Calu3 (cell line): ENCODE data around the gene ALDH6A1. TPM values are rescaled to one million over a fixed set of nuclear protein-coding genes. Genes with fewer than 3 reads are reported as not detected.

ENCODE experiments used
- BruUV-seq: library from RNA; stranded (reverse); fragments of 400-500 nt; replicated peaks from 2 replicates; lab custom pipeline; 2021; lab: Mats Ljungman, UMichigan
- CTCF ChIA-PET: fragments of 300-600 bp; sonication (Branson Sonifier 250); formaldehyde crosslinking; loops from one replicate; lab custom pipeline; 2022; ENCODE audit warnings: antibody characterized with exemption; lab: Charles Lee
- DNase-seq: peaks from one replicate; pipeline ENCODE4 v3.0.0; 2022
- H3K27ac Mint-ChIP-seq: one replicate; pipeline ENCODE4 v1.8.0; 2022; ENCODE audit warnings: mixed read lengths; ENCODE audit not compliant: unreplicated experiment
- H3K27me3 Mint-ChIP-seq: one replicate; pipeline ENCODE4 v1.8.0; 2022; ENCODE audit warnings: mixed read lengths; ENCODE audit not compliant: unreplicated experiment
- H3K36me3 Mint-ChIP-seq: one replicate; pipeline ENCODE4 v1.8.0; 2022; ENCODE audit warnings: mild to moderate bottlenecking, moderate library complexity, mixed read lengths; ENCODE audit not compliant: insufficient read depth, unreplicated experiment
- H3K4me1 Mint-ChIP-seq: one replicate; pipeline ENCODE4 v1.8.0; 2022; ENCODE audit warnings: mild to moderate bottlenecking, low read depth, mixed read lengths; ENCODE audit not compliant: unreplicated experiment
- H3K4me3 Mint-ChIP-seq: one replicate; pipeline ENCODE4 v1.8.0; 2022; ENCODE audit warnings: mild to moderate bottlenecking, low read depth, moderate library complexity, mixed read lengths; ENCODE audit not compliant: unreplicated experiment
- H3K9me3 Mint-ChIP-seq: one replicate; pipeline ENCODE4 v1.8.0; 2022; ENCODE audit warnings: low read depth, mixed read lengths; ENCODE audit not compliant: unreplicated experiment
- CTCF ChIP-seq: fragments of 200-600 bp; IDR thresholded peaks from one replicate; pipeline ENCODE4 v1.8.0; 2022; ENCODE audit warnings: antibody characterized with exemption; ENCODE audit not compliant: unreplicated experiment
- intact Hi-C: fragments of 100-400 bp; cut with micrococcal nuclease; formaldehyde crosslinking; loops from one replicate; pipeline ENCODE4 v1.10.0; 2022; ENCODE audit not compliant: unreplicated experiment
- total RNA-seq: library from RNA; stranded (reverse); gene quantifications from 2 replicates; pipeline ENCODE4 v1.2.3, GENCODE V29; 2022

The ALDH6A1 gene
- total RNA-seq, 1 experiment from 2014 or later, result 17.2 TPM

GRCh38 chr14:74085047-74085637 is 889 bp upstream of the ALDH6A1 start:
- intact Hi-C loops, result no loop called here
- no peak for DNase-seq
- CTCF ChIA-PET, result interaction anchor here (1.1 kb wide), 1 partner anchor 293 kb away, joined by 3 read pairs; no protein-coding TSS in a partner anchor
- Mint-ChIP-seq H3K4me1 (peaks cover 16% of the 10 kb centered on the region), H3K27me3 (no peaks in the 10 kb centered on the region), H3K9me3 (no peaks in the 10 kb centered on the region), H3K27ac (peak overlapping the region; percentile 96), H3K36me3 (peaks cover 23% of the 10 kb centered on the region), H3K4me3 (peak overlapping the region; percentile 93)
- TSS peak; percentile 57 for BruUV-seq
- TF ChIP-seq CTCF, result no peak

GRCh38 chr14:74083784-74084276 is 423 bp downstream of the ALDH6A1 start:
- intact Hi-C loops, result no loop called here
- H3K27ac Mint-ChIP-seq, result peak overlapping the region; percentile 96
- peak overlapping the region; percentile 93 for H3K4me3 Mint-ChIP-seq
- no peak for TF ChIP-seq CTCF
- H3K27me3 Mint-ChIP-seq, result no peaks in the 10 kb centered on the region
- peaks cover 16% of the 10 kb centered on the region for H3K4me1 Mint-ChIP-seq
- peaks cover 23% of the 10 kb centered on the region for H3K36me3 Mint-ChIP-seq
- H3K9me3 Mint-ChIP-seq, result no peaks in the 10 kb centered on the region
- CTCF ChIA-PET, result interaction anchor here (0.5 kb wide), 1 partner anchor 246 kb away, joined by 3 read pairs; no protein-coding TSS in a partner anchor
- BruUV-seq, result no TSS peak
- DNase-seq, result no peak

- H3K9me3 Mint-ChIP-seq, result no peaks in the 10 kb centered on the region
- H3K4me1 Mint-ChIP-seq, result peaks cover 16% of the 10 kb centered on the region
- H3K36me3 Mint-ChIP-seq, result peaks cover 23% of the 10 kb centered on the region
- TF ChIP-seq CTCF, result no peak
- intact Hi-C loops, result no loop called here
- CTCF ChIA-PET, result no interaction called here
- DNase-seq, result no peak
- BruUV-seq, result no TSS peak
- H3K27me3 Mint-ChIP-seq, result no peaks in the 10 kb centered on the region
- H3K4me3 Mint-ChIP-seq, result peak overlapping the region; percentile 93
- H3K27ac Mint-ChIP-seq, result no peak overlapping the region
Observed at GRCh38 chr14:74083161-74083560, 1.1 kb downstream of the ALDH6A1 start.

GRCh38 chr14:74081491-74081890 is 2.8 kb downstream of the ALDH6A1 start:
- intact Hi-C loops, result no loop called here
- no peaks in the 10 kb centered on the region for H3K27me3 Mint-ChIP-seq
- CTCF ChIA-PET, result interaction anchor here (0.6 kb wide), 1 partner anchor 707 kb away, joined by 5 read pairs; no protein-coding TSS in a partner anchor
- no peak for TF ChIP-seq CTCF
- peaks cover 16% of the 10 kb centered on the region for H3K4me1 Mint-ChIP-seq
- no peaks in the 10 kb centered on the region for H3K9me3 Mint-ChIP-seq
- BruUV-seq, result no TSS peak
- no peak overlapping the region for H3K4me3 Mint-ChIP-seq
- no peak for DNase-seq
- H3K27ac Mint-ChIP-seq, result no peak overlapping the region
- H3K36me3 Mint-ChIP-seq, result peaks cover 23% of the 10 kb centered on the region
